HepG2 (cell line): ENCODE results near the gene NOL12. TPM values are rescaled to one million over a fixed set of nuclear protein-coding genes. Genes with fewer than 3 reads are reported as not detected.

ENCODE experiments used
- DMAP1 ChIP-seq: IDR thresholded peaks from 2 replicates; pipeline ENCODE4 v1.6.1; 2016
- JUN ChIP-seq: sonication (generic); formaldehyde crosslinking; IDR thresholded peaks from 2 replicates; pipeline ENCODE4 v1.4.0; 2020; ENCODE audit warnings: mild to moderate bottlenecking, missing genetic modification reagents
- MLXIP ChIP-seq: sonication (generic); formaldehyde crosslinking; IDR thresholded peaks from 2 replicates; pipeline ENCODE4 v1.9.0; 2021; ENCODE audit warnings: missing genetic modification reagents, borderline replicate concordance
- MNT ChIP-seq: fragments of 450-650 bp; IDR thresholded peaks from 2 replicates; pipeline ENCODE4 v1.6.1; 2016
- MTA3 ChIP-seq: sonication (generic); formaldehyde crosslinking; IDR thresholded peaks from 2 replicates; pipeline ENCODE4 v1.4.0; 2020; ENCODE audit warnings: missing genetic modification reagents
- NFYB ChIP-seq: sonication (generic); formaldehyde crosslinking; IDR thresholded peaks from 2 replicates; pipeline ENCODE4 v1.4.0; 2020; ENCODE audit warnings: missing genetic modification reagents
- RFX5 ChIP-seq: IDR thresholded peaks from 2 replicates; pipeline ENCODE4 v1.6.1; 2011; ENCODE audit warnings: low read depth, low read length, improper control_type of control experiment
- SNAI1 ChIP-seq: sonication (generic); formaldehyde crosslinking; IDR thresholded peaks from 2 replicates; pipeline ENCODE4 v1.5.0; 2020; ENCODE audit warnings: mild to moderate bottlenecking, missing genetic modification reagents, borderline replicate concordance
- ZBTB43 ChIP-seq: sonication (generic); formaldehyde crosslinking; conservative IDR thresholded peaks from 2 replicates; pipeline ENCODE4 v1.4.0; 2020; ENCODE audit warnings: missing genetic modification reagents
- ZBTB8A ChIP-seq: sonication (generic); formaldehyde crosslinking; IDR thresholded peaks from 2 replicates; pipeline ENCODE4 v1.4.0; 2020; ENCODE audit warnings: mild to moderate bottlenecking, low read depth, missing genetic modification reagents, borderline replicate concordance
- ZNF230 ChIP-seq: sonication (generic); formaldehyde crosslinking; IDR thresholded peaks from 2 replicates; pipeline ENCODE4 v1.4.0; 2020; ENCODE audit warnings: mild to moderate bottlenecking, missing genetic modification reagents
- ZNF546 ChIP-seq: sonication (generic); formaldehyde crosslinking; conservative IDR thresholded peaks from 2 replicates; pipeline ENCODE4 v1.8.1; 2023; ENCODE audit warnings: mild to moderate bottlenecking, missing genetic modification reagents
- ZNF567 ChIP-seq: sonication (generic); formaldehyde crosslinking; IDR thresholded peaks from 2 replicates; pipeline ENCODE4 v1.8.1; 2023; ENCODE audit warnings: mild to moderate bottlenecking, missing genetic modification reagents, borderline replicate concordance
- ZSCAN12 ChIP-seq: sonication (generic); formaldehyde crosslinking; IDR thresholded peaks from 2 replicates; pipeline ENCODE4 v1.9.0; 2021; ENCODE audit warnings: mild to moderate bottlenecking, missing genetic modification reagents
- polyA plus RNA-seq, 8 experiments: library from polyadenylated mRNA; depleted of rRNA in 3 of 8; stranded (reverse) in 7 of 8; unstranded in 1 of 8; fragments of >200 nt; fragmentation: Illumina TruSeq in 4 of 8; extraction: Trizol in 4 of 8; gene quantifications; 2 replicates each; pipeline versions ENCODE4 v1.2.1 to v1.2.3, GENCODE V29; 2011 to 2016; ENCODE audit warnings: low read depth in 4 of 8, missing spikeins in 1 of 8, mixed read lengths in 1 of 8; ENCODE audit not compliant: insufficient read depth in 1 of 8
- total RNA-seq, 5 experiments: library from RNA; depleted of rRNA; stranded (reverse); fragments of >200 nt; fragmentation: Illumina TruSeq; extraction: Trizol; gene quantifications; 2 replicates each; pipeline ENCODE4 v1.2.3, GENCODE V29; 2016; ENCODE audit warnings: low read depth in 1 of 5
- TF ChIP-seq, protein P1 (sequence below): sonication (generic); formaldehyde crosslinking; IDR thresholded peaks from 2 replicates; pipeline ENCODE4 v1.4.0; 2020; ENCODE audit warnings: mild to moderate bottlenecking, low read depth, missing genetic modification reagents

Gene NOL12
- total and polyA plus RNA-seq, 2 of the 13 experiments (the other 11 are each of a cell fraction or from before 2014, with no cell fraction given) = 14.3 to 31.4 TPM

DNA sequence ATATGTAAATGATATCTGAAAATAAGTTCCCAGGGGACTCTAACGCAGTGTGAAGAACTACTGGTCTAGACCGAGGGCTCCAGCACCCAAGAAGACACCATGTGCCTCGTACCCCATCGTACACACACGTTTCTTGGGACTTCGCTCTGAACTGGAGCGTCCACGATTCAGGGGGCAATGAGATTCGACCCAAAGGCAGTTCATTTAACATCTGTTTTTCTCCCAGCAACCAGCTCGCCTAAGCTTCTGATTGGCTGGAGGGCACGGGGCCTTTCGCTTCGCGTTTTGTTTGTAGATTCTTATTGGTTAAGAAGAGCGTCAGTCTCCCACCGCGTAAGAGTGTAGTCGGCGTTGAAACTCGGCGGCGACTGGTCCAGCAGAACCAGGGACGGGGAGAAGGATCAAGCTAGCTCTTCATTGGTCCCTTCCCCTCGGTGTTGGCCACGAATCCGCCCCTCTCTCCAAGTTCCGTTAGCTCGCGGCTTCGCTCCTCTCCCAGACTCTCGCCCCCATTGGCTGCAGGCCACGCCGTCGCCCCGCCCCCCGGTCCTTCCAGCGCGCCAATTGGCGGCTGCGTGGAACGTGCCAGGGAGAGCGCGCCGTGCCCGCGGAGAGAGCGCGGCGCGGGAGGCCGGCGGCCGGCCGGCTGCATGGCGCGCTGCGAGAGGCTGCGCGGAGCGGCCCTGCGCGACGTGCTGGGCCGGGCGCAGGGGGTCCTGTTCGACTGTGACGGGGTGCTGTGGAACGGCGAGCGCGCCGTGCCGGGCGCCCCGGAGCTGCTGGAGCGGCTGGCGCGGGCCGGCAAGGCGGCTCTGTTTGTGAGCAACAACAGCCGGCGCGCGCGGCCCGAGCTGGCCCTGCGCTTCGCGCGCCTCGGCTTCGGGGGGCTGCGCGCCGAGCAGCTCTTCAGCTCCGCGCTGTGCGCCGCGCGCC, 27.7 kb upstream of the NOL12 start, which contains the start of gene PDXP (continued):
- TF ChIP-seq ZBTB8A (CRISPR knock-in tag) (no peak), RFX5 (peak; percentile 98), MTA3 (CRISPR knock-in tag) (no peak), ZNF567 (CRISPR knock-in tag) (0 out of 2 replicates have a peak, but pooled peaks have one; percentile 27), ZSCAN12 (no peak), ZNF546 (CRISPR knock-in tag) (no peak; the same call in 1 of the 2 replicates), ZNF230 (no peak), MNT (peak; percentile 18; the same call in 1 of the 2 replicates), ZBTB43 (CRISPR knock-in tag) (0 out of 2 replicates have a peak, but pooled peaks have one; percentile 13), DMAP1 (no peak), NFYB (CRISPR knock-in tag) (peak; percentile 96), MLXIP (CRISPR knock-in tag) (no peak), SNAI1 (CRISPR knock-in tag) (no peak), JUN (CRISPR knock-in tag) (no peak)
- TF ChIP-seq, protein P1, sequence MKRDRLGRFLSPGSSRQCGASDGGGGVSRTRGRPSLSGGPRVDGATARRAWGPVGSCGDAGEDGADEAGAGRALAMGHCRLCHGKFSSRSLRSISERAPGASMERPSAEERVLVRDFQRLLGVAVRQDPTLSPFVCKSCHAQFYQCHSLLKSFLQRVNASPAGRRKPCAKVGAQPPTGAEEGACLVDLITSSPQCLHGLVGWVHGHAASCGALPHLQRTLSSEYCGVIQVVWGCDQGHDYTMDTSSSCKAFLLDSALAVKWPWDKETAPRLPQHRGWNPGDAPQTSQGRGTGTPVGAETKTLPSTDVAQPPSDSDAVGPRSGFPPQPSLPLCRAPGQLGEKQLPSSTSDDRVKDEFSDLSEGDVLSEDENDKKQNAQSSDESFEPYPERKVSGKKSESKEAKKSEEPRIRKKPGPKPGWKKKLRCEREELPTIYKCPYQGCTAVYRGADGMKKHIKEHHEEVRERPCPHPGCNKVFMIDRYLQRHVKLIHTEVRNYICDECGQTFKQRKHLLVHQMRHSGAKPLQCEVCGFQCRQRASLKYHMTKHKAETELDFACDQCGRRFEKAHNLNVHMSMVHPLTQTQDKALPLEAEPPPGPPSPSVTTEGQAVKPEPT (CRISPR knock-in tag) = no peak
